Activated CD4-positive, alpha-beta T cell treated with anti-CD3 and anti-CD28 coated beads, Interleukin-2, amount 50 U/mL, for 24 hours (primary cell): ENCODE results near the gene ARF5.

Source experiments
- DNase-seq, 2 donors: peaks; one replicate each; pipeline ENCODE4 v3.0.0-alpha.2; 2020; ENCODE audit warnings: low read depth in 1 of 2, low spot score in 1 of 2

ARF5 gene

GRCh38 chr7:127588697-127589482, 679 bp downstream of the ARF5 start:
- DNase-seq = peak in 1 of 2 donors; percentile 11

- no peak for DNase-seq
These were observed 1.7 kb downstream of the ARF5 start for GRCh38 chr7:127589896-127590295.

GRCh38 chr7:127591189-127591588, 3.0 kb downstream of the ARF5 start:
- no peak for DNase-seq

DNA sequence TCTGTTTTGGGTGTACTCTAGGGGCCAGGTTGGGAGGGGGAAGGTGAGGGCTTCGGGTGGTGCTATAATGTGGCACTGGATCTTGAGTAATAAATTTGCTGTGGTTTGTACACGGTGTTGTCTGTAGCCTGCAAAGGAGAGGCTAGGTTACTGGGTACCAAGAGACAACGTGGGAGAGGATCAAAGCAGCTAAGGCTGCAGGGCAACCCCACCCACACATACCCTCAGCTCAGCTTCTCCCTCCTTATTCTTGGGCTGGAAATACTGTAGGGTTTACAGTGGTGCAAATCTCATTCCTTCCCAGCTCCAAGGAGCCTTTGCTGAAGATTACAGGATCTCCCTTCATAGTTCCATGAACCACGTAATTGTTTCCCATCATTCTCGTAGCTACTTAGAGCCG, 3.4 kb downstream of the ARF5 start:
- no peak for DNase-seq

DNA sequence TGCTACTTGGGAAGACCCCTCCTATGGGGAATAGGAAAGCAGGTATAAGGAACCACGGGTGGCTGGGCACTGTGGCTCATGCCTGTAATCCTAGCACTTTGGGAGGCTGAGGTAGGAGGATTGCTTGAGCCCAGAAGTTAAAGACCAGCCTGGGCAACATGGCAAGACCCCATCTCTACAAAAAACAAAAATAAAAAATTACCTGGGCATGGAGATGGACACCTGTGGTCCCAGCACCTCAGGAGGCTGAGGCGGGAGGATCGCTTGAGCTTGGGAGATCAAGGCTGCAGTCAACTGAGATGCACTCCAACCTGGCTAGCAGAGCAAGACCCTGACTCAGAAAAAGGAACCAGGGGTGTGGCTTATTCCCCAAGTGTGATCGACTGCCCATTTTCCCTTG, 4.3 kb downstream of the ARF5 start:
- no peak for DNase-seq

DNA sequence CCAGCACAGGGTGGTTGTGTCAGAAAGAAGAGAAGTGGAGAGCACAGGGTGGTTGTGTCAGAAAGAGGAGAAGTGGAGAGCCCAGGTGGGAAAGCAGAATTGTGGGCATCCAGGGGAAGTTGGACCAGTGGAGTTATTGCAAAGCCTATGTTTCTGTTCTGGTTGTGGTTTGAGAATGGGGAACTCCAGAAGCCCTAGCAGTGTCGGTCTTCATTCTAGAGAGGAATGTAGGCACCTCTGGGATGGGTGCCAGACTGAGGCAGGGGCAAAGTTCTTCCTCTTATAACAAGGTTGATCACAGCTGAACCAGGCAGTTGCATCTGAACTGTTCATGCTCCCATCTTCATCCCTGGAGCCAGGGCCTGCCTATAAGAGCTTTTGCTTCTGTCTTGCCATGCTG, 6.3 kb downstream of the ARF5 start:
- no peak for DNase-seq

- no peak for DNase-seq
These were observed 7.5 kb downstream of the ARF5 start for GRCh38 chr7:127595737-127596136.

DNA sequence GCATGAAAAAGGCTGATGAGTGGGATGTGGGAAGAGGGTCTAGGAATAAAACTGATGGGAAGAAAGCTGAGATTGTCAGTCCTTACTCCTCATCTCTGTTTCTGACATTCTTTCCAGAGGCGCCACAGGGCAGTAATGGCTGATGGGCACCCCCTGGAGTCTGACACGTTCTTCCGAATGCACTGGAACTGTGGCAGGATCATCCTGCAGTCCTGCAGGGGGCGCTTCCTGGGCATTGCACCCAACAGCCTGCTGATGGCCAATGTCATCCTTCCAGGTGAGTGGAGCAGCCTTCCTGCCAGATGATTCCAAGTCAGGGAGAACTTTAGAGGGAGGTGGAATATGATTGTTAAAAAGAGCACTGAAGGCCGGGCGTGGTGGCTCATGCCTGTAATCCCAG, 10.1 kb downstream of the ARF5 start:
- DNase-seq = no peak

DNA sequence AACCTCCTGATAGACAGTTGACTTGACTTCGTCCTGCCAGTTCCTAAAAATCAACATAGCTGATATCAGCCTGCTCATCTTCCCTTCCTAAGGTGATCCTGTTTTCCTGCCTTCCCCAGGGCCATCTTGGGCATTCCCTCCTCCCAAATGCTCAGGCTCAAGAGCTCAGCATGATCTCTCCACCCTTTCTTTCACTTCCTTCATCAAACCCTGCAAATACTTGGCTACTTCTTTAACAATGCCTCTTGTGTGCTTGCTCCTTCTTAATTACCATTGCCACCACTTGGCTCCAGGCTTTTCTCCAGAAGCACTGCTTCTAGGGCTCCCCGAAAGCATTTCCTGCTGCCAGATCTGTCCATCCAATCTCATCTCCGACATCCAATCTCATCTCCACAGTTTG, 12.7 kb downstream of the ARF5 start:
- no peak for DNase-seq

GRCh38 chr7:127608446-127608845, 20.2 kb downstream of the ARF5 start:
- no peak for DNase-seq

GRCh38 chr7:127609297-127609696, 21.1 kb downstream of the ARF5 start:
- no peak for DNase-seq

DNA sequence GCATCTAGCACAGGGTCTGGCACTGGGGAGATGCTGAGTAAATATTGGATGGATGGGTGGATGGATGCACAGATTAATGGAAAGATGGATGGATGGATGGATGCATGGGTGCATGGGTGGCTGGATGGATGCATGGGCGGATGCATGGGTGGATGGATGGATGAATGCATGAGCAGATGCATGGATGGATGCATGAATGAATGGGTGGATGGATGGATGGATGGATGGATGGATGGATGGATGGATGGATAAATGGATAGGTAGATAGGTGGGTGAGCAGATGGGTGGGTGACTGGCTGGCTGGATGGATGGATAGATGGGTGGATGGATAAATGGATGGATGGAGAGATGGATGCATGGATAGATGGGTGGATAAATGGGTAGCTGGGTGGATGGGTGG, 24.1 kb downstream of the ARF5 start:
- no peak for DNase-seq

GRCh38 chr7:127616724-127617123, 28.5 kb downstream of the ARF5 start:
- DNase-seq = no peak

DNA sequence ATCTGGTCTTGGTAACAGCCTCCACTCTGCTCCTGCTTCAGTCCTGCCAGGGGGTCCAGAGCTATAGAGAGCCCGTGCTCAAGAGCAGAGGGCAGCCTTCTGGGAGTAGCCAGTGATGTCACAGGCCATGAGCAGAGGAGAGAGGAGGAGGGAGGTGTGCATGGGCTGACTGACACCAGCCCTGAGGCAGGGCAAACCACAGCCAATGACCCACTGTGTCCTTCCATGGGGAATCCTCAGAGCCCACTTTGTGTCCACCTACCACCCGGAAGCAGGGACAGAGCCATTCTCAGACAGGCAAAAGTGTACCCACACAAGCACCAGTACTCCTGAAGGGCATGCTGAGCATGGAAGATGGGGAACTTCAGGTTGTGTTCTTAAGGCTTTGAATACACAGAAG, 29.8 kb downstream of the ARF5 start, which contains the start of gene PAX4:
TSS of gene PAX4 (minus strand) at position 101 of the 400 bp plus-strand sequence. CDS start 2,214 bp downstream, outside the sequence.
- no peak for DNase-seq

DNA sequence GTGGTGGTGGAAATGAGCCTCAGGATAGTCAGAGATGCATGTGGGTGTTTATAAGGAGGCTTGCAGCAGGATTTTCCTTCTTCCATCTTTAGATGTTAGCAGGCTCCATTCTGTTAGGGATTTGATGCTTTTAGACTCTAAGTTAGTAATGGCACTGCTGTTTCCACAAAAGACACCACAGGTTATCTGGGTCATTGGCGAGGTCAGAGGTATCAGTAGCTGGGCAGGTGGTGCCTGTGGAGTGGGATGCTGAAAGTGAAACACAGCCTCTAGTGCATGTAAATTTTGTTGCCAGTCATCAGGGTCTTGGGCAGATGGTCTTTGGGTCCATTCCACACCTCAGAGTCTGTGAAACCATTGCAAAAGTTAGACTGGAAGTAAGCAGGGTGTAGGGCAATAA, 30.6 kb downstream of the ARF5 start:
- no peak for DNase-seq

DNA sequence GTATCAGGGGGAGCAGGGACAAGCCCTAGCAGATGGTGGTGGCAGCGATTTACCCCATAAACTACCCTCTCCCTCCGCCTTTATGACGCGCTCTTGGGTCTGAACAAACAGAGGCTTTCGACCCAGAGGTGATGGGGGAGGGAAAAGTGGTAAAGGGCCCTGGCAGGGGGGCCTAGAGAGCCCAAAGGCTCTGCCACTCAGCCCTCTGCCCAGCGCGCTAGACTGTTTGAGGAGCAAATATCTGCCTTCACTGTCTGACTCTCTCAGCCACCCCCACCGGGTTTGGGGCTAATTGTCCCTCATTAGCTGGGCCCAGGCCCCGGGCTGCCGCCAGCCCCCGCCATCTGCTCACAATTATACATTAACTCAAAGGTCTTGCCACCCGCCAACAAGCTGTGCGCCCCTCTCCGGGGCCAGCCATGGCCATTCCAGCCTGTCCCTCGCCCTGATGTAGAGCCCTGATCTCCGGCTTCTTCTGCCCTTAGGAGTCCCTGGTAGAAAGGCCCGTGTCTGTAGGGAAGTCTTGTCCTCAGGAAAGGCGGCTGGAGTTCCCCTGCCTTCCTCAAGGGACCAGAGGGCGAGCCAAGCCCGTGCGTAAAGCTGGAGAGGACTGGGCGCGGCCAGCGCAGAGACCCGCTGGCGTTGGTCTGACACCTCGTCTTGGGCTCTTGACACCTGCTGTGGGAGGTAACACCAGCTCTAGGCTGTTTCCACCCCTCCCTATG, 31.6 kb downstream of the ARF5 start:
- no peak for DNase-seq

GRCh38 chr7:127620406-127621233, 32.4 kb downstream of the ARF5 start:
- no peak for DNase-seq

- DNase-seq = no peak
These were observed 37.1 kb downstream of the ARF5 start for GRCh38 chr7:127625331-127625730.

GRCh38 chr7:127628445-127628844, 40.2 kb downstream of the ARF5 start:
- no peak for DNase-seq

- DNase-seq = no peak
These were observed 41.1 kb downstream of the ARF5 start for GRCh38 chr7:127629268-127629854.

DNA sequence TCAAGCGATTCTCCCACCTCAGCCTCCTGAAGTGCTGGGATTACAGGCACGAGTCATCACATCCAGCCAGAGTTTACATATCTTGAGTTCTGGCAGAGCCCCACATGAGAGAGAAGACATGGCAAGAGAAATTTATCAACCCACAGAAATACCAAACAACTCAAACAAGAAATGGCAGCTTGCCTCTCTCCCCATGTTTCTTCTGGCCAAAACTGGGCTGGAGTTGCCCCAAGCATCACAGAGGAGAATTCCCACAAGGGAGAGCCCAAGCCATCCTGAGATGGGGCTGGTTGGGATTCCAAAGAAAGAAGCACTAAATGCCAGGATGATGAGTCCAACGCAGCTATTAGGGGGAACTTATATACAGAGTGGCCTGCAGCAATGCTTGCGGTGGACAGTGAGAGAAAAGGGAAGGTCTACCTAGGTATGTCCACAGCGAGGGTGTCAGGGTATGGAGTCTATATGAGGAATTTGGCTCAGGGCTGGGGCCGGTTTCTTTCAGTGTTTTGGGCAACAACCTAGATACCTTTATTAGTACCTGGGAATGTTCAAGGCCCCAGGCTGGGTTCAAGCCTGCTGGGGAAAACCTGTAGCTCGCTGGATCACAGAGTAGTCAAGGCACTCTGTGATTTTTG, 44.2 kb downstream of the ARF5 start:
- no peak for DNase-seq
